GM18868 (cell line): ENCODE data around the gene POLR3A.

Experiments used
- ATAC-seq: cut with Tn5 transposase; IDR thresholded peaks from one replicate; pipeline ENCODE4 v1.9.1; 2021; ENCODE audit warnings: mild to moderate bottlenecking, moderate library complexity; ENCODE audit not compliant: unreplicated experiment

POLR3A gene

GRCh38 chr10:77959887-77960455, 69.3 kb downstream of the POLR3A start:
- no peak for ATAC-seq

- ATAC-seq: no peak
These were observed 69.9 kb downstream of the POLR3A start for GRCh38 chr10:77959384-77959783.

- no peak for ATAC-seq
These were observed 74.2 kb downstream of the POLR3A start for GRCh38 chr10:77955136-77955535.

- no peak for ATAC-seq
These were observed 80.1 kb downstream of the POLR3A start for GRCh38 chr10:77949167-77949566.

GRCh38 chr10:77946084-77946483, 83.2 kb downstream of the POLR3A start:
- ATAC-seq: no peak

GRCh38 chr10:77944519-77944918, 84.8 kb downstream of the POLR3A start:
- ATAC-seq: no peak

GRCh38 chr10:77943121-77943901, 86.0 kb downstream of the POLR3A start:
- no peak for ATAC-seq

GRCh38 chr10:77941790-77942189, 87.5 kb downstream of the POLR3A start:
- ATAC-seq: no peak

GRCh38 chr10:77940627-77941026, 88.7 kb downstream of the POLR3A start:
- no peak for ATAC-seq

GRCh38 chr10:77940225-77940624, 89.1 kb downstream of the POLR3A start:
- no peak for ATAC-seq

- no peak for ATAC-seq
These were observed 89.7 kb downstream of the POLR3A start for GRCh38 chr10:77939561-77940001.

GRCh38 chr10:77936697-77937567, 92.4 kb downstream of the POLR3A start:
- no peak for ATAC-seq

GRCh38 chr10:77932016-77932715, 97.1 kb downstream of the POLR3A start:
- no peak for ATAC-seq

GRCh38 chr10:77927402-77928246, 101.7 kb downstream of the POLR3A start:
- ATAC-seq: no peak

- peak; percentile 74 for ATAC-seq
These were observed 102.5 kb downstream of the POLR3A start, which contains the start of gene DLG5 for GRCh38 chr10:77926566-77927401. DLG5 (minus strand) TSS chr10:77926755; CDS start chr10:77926520, 235 bp downstream.

- peak; percentile 59 for ATAC-seq
These were observed 103.3 kb downstream of the POLR3A start for GRCh38 chr10:77925795-77926565.

GRCh38 chr10:77925410-77925794, 103.9 kb downstream of the POLR3A start:
- ATAC-seq: no peak

- ATAC-seq: no peak
These were observed 106.6 kb downstream of the POLR3A start for GRCh38 chr10:77922566-77923179.
